GM18861 (cell line): ENCODE measurements around the gene DIDO1.

Source experiments
- ATAC-seq: cut with Tn5 transposase; IDR thresholded peaks from one replicate; pipeline ENCODE4 v1.9.1; 2021; ENCODE audit not compliant: unreplicated experiment

DIDO1 gene

DNA sequence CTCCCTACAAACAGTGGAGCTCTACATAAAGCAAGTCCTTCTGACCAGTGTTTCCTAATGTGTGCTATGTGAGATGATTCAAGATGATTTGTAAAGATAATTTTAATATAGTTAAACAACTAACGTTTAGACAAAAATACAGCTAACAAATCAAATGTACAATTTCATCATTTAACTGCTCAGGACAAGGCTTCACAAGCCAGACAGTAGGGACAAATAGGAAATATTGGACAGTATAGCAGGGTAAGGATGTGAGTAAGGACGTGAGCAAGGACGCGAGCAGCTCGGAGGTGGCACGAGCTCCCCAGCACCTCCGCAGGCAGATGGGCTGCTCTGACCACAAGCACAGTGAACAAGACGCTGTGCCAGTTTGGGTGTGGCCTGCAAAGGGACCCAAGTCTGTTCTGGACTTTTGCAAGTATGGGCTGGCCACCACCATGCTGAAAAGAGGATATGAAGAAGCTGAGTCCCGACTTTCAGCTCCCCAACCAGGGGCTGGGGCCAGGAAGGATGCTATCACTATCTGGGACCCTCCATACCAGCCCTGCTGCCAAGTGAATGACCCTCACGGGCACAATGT is 14.5 kb downstream of the DIDO1 start:
- ATAC-seq: no peak

DNA sequence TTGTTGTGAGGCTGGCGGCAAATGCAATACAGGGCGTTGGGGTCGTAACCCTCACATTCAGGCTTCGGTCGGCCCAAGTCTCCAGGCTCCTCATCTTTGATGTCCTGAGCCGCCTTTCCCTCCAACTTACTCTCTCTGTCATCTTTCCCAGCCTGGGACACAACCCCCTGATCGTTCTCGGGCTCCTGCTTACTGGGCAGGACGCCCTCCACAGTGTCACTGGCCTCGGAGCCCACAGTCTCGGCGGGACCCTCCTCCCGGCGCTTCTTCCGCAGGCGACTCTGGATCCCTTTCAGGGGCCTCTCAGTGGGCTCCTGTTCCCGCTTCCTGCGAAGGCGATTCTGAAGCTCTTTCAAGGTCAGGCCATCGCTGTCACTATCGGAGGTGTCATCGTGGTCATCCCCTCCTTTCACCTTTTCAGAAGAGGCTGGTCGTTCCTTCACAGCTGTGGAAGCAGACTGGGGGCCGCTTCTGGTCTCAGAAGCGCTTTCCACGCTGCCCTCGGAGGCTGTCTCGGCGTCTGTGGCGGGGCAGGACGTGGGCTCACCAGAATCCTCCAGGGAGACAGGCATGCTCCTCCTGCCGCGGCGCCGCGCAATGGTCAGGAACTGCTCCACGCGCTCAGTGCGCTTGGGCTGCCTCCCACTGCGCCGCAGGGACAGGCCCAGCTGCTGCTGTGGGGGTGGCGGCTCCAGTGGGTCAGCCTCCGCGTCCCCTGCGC is 15.4 kb downstream of the DIDO1 start:
- no peak for ATAC-seq

DNA sequence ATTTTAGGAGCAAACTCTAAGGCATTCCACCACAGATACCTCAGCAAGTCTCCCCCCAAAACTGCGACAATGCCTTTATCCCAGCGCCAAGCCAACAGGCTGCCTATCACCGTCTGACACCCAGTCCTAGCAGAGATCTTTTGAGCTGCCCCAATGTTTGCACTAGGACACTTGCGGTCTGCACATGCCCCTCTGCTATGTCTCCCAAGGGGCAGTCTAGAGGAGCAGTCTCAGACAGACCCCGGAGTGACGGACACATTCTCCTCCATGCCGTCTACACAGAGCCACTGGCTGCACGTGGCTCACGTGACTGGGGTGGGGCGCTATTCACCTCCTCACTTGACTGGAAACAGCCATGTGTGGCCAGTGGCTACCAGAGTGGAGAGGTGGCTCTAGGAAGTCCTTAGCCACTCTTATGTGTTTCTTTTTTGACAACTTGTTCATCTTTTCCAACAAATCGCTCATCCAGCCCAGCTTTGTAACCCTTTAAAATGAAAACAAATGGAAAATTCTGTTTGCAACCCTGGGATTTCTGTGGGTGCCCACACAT is 16.0 kb downstream of the DIDO1 start:
- ATAC-seq: no peak

DNA sequence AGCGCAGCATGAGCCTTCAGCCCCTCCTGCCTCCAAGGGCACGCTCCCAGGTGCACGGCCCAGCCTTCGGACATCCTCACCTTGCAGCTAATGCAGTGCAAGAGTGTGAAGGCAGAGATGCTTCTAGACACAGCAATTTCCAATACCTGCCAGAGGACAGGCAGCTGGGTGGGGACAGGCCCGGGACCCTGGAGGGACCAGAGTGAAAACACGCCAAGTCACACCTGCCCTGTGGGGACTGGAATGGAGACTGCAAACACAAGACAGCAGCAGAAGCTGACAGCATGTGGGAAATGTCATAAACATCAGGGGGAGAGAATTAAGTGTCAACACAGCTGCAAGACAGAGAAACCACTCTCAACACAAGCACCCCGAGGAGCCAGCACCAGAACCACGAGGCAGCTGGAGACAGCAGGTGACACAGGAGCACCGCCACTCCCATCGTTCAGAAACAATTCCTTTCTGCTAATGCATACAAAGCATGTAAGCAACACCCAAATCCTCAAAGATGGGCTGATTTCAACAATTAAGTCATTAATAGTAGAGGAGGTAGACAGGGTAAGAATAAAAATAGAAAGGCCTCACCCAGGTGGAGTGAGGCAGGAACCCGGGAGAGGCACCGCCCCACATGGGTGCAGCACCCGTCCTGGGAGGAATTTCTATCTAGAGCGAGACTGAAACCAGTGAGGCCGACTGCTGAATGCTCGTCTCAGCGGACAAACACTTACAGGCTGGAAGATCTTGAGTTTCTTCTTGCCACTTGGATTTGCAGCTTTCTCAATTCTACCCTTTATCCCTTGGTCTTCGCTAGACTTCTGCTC is 17.1 kb downstream of the DIDO1 start:
- ATAC-seq: no peak

DNA sequence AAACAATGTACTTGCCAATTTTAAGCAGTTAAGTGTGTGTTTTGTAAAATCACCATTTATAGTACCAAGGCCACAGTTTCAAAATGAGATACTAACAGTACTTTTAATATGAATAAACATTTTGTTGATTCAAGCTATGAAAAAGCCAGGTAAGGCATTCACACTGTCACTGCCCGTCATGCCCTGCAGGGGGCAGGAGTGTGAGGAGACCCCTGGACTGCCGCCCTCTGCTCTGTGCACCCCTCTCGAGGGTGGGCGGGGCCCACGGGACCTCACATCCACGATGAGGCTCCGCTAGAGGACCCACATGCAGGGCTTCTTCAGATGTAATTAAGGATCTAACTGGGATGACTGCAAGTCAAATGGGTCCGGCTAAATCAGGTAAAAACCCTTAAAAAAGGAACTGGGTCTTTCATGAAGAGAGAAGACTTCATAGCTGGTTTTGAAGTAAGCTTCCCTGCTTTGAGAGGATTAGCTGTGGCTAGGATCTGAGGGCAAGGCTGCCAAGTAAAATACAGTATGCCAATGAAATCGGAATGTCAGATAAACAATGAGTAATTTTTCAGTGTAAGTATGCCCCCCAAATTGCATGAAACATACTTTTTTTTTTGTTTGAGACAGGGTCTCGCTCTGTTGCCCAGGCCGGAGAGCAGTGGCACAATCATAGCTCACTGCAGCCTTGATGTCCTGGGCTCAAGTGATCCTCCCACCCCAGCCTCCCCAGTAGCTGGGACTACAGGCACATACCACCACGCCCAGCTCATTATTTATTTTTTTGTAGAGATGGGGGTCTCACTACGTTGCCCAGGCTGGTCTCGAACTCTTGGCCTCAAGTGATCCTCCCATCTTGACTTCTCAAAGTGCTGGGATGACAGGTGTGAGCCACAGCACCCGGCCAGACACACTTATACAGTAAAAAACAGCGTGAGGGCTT is 18.7 kb downstream of the DIDO1 start:
- ATAC-seq: no peak

DNA sequence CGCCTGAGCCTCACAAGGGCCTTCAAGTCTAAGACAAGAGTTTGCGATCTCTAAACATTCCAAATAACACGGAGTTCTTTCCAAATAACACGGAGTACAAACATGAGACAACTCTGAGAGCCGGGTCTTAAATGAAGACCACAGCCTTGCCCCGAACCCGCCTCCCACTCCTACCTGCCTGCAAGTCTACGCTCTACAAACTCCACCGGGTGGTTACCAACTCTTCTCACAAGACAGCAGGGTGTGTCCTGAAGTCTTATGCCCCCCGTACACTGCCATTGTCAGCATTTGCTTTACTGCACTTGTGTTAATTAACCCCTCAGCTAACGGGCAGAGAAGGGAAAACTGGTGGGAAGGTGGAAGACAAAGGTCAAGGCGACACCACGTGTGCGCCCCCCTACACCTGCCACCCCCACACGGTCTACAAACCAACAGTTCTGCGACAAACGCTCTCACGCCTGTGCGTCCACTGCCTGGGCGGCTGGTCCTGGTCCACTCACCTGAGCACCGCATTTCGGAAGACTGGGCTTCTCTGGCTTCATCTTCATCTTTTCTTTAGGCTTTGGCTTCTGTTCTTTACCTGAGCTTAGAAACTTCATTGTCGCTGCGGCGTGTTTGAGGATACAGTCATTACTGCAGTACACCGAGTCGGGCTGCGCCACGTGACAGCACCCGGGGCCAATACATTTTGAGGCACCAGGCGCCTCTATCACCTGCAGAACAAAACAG is 19.5 kb downstream of the DIDO1 start:
- no peak for ATAC-seq

DNA sequence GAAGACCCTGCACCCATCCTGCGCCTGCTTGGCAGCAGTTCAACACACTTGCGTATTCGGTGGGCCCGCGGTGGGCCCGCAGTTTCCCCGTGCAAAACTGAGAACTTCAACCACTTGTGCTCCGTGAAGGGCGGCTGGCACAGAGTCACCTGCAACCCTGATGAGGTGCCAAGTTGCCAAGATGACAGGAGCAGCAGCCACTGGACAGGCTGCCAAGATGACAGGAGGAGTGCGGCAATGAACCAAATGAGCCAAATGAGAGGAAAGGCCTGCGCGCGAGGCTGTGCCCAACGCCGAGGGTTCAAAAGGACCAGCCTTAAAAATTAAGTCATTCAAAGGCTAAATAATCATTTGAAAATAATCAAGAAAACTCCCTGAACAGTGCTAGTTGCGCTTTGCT is 20.1 kb downstream of the DIDO1 start:
- ATAC-seq: no peak

DNA sequence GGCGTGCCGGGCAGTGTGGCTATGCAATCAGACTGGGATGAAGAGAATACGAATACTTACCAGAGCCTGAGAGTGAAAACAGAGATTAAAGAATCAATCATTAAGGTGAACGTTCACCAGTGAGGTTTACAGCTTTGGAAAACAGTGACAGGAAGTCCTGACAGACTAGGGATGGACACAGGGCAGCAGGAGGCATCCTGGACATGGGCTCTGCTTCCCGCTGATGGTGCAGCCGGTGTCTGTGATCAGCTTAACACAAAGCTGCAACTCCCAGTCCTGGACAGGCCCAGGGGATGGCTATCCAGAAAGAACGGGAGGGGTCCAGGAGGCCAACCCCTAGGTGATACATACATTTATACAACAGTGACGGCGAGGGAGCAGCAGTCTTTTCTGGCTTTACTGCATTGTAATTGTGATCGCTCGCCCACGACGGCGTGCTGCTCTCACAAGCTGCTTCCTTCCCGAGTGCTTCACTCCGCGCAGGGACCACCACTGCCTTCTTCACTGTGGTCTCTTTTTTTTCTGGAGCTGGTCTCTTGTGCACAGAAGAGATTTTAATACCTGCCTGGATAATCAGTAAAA is 20.7 kb downstream of the DIDO1 start:
- no peak for ATAC-seq

DNA sequence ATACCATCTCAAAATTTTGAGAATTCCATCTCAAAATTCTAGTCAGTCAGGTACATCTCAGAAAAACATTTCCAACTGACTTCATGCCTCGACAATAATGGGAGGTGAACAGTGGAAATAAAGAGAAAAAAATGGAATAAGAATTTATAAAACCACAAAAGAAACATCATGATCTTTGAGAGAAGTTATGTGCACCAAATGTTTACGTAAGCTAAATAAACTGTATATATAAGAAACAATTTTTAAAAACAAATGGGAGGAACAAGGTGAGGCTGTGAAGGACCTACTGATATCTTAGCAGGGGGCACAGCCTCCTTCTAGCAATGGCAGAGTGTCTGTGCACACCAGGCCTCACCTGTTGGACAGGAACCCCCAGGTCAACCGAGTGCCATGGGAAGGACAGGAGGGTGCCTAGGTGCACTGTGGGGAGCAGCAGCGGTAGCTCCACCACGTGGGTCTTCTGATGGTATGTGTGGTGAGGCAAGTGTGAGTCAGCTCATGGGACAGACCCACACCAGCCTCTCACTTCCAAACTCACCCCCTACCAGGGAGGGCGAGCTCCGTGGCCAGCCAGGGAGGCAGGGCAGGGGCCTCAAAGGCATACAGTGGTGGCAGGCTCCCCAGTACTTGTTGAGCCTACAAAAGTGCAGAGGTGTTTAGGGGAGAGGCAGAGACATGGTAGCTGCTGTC is 23.2 kb downstream of the DIDO1 start:
- no peak for ATAC-seq

DNA sequence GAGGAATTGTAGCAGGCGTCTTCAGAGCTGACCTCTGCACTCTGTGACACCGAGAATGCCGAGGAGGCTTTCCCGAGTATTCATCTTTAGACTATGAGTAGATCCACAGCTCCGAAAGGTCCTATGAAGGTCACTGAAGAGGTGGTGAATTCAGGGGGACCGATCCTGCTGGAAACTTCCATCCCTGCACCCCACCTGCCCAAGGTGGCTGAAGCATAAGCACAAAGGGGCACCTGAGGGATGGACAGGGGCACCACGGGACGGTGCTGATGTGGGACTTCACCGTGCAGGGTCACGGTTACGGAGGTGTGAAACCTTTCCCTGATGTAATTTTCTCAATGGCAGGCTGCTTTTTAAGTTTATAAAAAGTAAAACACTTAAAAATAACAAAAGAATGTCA is 24.4 kb downstream of the DIDO1 start:
- ATAC-seq: no peak

DNA sequence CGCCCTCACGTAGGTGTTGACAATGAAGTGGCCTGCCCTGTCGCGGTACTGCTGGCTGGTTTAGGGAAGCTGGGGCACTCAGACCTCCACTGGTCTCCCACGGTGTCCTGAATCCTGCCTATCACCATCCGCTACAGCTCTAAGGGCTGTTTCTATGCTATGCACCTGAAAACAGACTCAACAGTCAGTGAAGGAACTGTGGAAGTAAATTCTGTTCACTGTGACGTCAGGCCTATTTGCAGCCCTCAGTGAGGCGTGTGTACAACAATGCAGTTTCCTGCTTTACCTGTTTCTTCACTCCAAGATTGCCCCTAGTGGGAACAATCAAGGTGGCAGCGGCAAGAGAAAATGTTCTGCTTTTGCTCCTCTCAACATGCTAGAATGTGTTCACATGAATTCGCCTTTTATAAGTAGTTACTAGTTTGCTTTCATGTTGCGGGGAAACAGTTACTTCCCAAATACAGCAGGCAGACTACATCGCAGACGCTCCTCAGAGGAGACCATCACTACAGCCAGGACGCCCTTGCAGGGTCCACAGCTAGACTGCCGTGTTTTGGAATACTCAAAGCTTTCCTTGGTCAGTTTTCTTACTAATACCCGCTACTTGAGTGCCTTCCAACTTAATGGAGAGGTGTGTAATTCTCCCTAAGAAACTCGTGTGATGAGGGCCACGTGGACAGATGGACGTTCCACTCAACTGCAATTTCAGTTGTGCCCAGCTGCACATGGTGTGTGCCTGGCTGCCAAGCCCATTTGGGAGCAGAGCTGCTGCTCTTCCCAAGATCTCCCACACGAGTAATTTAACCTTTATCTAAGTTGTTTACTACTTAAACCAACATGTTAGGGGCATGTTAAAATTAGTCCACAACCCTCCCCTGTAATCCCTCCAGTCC is 25.4 kb downstream of the DIDO1 start:
- no peak for ATAC-seq

DNA sequence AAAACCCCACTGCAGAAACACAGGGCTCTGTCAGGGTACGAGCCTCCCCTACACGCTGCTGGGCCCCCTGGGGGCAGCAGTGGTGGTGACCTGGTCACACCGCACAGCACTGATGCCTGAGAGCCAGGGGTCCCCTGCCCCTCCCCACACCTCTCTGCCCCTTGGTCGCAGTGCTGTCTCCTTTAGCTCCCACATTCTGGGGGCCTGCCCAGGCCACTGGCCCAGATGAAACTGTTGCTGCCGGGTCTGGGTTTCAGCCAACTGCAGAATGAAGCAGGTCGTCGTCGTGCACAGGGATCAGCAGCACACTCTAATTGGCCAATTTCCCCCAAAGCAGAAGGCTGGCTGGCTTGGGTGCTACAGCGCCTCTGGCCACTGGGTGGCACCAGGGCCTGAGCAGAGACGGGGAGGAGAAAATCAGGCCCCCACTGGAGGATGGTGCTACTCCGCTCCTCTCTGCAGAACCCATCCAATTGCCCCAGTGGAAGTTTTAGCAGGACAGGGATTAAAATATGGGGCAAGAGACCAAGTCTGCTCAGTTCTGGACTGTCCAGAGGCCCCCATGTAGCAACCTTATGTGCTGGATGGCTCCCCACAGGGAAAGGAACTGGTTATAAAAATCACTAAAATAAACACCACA is 26.1 kb downstream of the DIDO1 start:
- no peak for ATAC-seq

DNA sequence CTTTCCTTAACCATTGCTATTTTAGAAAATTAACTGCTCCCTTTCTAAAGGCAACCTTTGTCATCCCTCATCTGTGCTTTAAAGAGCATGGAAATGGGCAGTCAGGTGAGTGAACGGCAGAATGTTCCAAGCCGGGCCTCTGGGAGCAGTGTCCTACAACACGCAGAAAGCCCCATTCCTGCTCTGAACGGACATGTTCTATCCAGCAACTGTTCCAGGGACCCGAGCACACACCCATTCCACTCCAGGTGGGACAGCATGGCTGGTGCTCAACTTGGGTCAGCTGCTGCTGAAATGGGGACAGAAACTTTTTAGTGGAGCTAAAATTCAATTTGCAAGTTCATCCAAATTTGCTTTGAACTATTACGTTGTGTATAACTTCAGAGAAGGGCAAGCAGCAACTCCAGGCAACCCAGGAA is 26.7 kb downstream of the DIDO1 start:
- no peak for ATAC-seq

DNA sequence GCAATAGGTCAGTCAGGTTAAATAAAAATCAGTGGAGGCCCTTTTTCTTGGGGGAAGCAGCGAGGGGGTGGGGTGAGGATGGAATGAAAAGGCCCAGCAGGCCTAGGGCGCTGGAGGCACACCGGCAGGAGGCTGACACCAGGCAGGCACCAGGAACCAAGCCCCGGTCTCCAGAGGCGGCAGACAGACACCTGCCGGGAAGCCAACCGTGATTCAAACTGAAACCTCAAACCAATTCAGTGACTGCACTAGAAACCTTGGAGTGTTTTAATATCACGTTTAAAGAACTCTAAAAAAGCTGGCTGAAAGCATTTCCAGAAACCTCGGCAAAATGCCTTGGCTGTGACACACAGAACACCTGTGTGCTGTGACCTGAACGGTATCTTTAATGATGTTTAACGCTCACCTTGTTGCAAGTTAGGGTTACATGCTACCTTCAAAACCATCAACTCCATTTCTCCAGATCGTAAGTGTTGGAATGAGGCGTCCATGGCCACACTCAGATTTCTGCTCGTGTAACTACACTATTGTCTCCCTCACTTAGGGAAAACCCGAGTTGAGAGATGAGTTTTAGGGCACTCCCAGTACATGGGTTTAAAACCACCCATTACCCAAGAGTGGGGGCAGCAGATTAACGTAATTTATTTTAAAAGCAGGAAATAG is 27.2 kb downstream of the DIDO1 start:
- no peak for ATAC-seq

DNA sequence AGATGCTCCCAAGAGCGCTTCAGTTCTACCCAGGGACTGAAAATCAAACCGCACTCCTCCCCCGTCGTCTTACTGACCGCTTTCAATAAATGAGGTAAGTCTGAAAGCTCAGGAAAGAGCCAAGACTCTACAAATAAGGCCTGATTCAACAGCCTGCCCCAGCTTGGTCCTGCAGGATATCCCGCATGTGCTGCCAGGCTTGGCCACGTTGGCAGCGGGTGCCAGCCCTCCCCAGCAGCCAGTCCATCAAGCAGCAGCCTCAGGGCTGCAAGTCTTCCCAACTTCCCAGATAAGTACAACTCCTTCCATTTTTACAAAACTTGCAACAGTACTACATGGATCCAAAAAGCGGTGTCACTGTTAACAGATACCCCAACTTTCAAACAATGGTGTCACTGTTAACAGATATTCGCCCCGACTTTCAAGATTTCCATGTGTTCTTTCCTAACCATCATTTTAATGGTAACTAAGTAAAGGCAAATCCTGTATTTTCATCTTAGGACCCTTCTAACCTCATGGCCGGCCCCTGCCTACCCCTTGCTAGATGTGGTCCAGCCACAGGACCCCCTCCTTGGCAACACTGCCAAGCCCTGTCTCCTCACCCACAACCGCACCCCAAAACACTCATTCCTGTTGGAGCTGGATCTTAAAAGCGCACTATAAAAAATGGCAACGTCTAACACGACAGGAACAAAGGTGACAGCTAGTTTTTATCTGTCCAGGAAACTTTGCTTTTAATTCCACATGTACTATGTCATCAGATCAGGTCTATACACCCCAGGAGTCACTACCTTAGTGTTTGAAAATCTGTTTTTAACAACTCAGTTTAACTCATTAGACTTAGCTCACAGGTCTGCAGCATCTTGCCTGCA is 28.0 kb downstream of the DIDO1 start:
- no peak for ATAC-seq

DNA sequence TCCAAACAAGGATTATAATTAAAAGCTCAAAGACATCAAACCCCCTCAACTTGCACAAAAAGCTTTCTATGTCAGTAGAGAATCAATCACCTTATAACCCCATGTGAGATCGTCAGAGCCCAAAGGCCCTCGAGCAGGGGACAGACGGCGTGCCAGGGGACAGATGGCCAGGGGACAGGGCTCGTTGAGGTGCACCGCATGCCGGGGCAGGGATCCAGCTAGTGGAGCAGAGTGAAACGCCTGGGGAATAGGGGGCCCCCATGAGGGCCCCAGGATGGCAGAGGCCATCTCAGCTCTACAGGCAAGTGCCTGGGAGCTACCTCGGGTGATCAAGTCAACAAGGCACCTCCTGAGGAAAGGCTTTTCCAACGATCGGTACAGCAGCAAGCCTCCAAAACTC is 28.6 kb downstream of the DIDO1 start:
- ATAC-seq: no peak
